ENCODE data around the gene NTN1.

The NTN1 gene

DNA sequence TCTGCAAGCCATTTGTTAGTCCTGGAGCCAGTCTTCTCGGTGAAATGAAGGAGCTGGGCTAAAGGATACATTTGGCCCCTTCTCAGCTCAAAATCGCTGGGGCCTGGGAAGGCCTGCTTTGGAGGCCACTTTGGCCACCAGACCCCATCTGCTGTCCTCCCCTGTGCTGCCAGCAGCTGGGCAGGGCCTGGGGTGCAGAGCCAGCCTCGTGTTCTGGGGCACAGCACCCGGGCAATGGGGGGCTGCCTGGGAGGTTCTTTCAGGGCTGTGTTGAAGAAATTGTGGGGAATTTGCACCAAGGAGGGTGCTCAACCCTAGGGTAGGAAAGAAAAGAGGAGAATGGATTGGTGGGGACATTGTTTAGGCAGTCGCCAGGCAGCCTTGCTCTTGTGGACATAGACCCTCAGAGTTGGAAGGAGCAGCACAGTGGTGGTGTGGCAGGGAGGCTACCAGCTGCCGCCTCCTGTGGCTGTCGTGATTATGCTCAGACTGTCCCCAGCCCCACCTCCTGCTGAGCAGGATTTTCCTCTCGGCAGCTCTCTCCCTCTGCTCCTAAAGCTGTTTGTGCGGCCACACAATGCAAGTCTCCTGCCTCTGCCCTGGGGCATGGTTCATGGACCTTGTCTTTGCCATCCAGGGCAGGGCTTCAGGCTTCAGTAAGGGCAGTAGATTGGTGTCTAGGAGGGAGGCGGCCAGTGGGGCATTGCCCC, 174.8 kb downstream of the NTN1 start:
- no peak for ATAC-seq
- no peak for DNase-seq

DNA sequence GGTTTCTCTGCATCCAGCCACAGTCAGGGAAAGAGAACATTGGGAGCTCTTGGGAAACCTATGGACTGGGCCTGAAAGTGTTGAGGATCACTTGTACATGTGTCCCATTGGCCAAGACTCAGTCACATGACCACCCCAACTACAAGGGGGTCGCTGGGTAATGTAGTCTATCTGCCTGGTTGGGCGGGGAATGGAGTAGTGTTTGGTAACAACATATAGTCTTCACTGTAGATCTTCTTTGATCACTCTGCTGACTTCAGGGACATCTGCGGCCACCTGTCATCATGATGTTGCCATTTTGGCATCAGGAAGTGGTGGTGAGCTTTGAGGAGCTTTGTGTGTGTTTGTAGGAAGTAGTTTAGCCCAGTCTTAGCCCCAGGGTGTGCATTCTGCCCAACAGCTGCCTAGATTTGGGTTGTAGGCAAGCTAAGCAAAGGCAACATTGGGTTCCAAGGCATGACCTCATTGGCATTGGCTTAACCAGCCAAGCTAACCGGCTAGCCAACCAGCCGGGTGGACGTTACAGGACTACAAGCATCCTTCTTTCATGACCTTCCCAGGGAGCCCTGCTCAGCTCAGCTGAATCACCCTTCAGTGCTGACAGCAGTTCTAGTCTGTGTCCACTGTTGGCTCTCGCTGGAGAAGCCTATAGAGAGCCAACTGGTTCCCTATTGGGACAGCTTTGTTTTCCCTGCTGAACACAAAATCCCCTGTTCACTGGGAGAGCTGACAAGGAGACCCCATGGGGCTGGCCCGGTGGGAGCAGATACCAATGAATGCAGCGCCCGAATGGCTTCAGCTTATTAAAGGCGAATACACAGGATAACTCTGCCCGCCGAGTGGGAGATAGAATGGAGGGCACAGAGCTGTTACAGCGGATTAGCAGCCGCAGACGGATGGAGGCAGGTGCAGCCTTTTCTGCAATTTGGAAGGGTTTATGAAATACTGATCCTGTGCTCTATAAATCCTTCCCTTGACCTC, 178.6 kb downstream of the NTN1 start:
- ATAC-seq (no peak), DNase-seq (no peak)

DNA sequence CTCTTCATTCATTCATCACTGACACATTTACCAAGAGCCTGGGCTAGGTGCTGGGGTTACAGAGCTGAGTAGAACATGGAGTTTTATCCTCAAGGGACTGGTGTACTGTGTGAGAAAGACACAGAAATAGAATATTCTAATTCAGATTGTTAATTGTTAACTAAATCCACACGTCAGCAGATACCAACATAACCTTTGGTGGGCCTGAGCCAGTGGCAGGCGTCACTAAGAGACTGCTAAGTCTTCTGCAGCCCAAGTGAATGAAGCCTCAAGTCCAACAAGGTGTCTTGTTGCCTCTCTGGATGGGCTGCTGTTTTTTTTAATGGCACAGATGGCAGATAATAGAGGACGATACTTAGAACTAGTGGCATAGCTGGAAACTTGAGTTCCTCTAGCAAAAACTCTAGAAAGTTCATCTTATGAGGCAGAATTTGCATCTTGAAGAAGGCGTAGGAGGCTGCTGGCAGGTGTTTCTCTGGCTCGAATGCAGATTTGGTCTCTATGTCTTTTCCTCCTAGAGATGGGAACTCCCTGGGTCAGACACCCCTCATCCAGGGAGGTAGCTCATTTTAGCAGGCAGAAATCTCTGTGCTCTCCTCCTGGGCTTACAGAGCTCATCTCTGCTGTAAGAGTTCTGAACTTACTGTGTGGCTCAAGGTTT, 179.5 kb downstream of the NTN1 start:
- no peak for ATAC-seq

DNA sequence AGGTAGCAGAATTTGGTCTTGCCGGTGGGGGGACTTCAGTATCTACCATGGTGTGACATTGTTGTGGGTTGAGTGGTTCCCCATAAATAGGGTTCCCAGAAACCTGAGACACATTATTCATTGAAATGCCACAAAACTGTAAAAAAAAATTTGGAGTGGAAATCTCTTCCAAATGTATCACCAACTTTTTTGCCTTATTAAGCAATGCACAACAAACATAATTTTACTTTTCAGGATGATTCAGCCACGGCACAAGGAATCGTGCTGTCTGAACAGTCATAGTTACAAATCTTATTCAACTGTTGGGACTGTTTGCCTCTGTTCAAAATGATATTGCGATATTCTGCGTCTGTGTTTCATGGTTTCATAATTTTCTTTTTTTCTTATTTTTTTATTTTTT, 181.2 kb downstream of the NTN1 start:
- DNase-seq (no peak), ATAC-seq (no peak)

More for the DNA sequence above, 179.5 kb downstream of the NTN1 start:
- DNase-seq, result no peak

DNA sequence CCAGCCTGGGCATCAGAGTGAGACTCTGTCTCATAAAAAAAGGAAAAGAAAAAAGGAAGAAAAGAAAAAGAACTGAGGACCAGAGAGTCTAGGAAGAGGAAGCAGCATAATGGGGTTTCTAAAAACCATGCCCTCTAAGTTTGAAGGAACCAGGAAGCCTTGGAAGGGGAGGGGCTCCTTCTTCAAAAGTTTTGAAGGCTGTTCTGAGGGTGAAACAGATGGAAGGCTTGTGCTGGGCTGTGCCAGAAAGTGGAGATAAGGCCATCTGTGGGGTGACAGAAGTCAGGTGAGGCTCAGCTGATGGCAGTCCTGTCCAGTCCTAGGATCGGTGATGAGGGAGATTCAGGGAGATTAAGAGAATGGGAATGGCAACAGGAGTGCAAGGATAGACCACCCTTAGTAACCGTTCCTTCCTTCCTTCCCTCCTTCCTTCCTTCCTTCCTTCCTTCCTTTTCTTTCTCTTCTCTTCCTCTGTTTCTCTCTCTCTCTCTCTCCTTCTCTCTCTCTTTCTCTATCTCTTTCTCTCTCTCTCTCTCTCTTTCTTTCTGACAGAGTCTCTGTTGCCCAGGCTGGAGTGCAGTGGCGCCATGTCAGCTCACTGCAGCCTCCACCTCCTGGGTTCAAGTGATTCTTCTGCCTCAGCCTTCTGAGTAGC, 182.6 kb downstream of the NTN1 start:
- DNase-seq, result no peak
- no peak for ATAC-seq

DNA sequence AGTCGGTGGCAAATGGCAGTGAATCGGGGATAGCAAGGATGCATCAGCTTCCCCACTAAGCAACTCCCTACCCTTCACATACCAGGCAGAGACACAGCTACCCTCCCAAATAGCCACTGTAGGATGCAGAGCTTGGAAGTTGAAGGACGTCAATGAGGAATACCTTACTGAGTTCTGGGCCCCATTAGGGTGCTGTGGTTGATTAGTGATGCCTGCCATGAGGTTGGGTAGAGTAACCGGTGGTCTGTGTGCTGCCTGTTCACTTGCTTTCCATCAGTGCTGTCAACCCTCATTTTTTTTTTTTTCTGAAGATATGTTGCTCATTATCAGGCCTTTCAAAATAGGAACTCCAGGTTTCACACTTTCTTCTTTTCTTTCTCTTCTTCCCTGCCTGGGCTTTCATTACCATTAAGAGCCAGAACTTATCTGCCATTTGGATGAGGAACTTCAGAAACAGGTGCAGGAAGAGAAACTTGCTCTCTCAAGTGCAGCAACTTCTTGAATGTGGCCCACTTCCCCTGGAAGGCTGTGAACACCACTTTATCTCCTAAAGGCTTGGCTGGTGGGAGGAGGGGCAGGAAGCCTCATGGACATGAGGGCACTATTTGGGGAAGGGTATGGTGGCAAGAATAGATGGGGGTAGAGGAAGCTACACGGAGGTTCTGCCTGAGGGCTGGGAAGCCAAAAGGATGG, 183.5 kb downstream of the NTN1 start:
- ATAC-seq (no peak), DNase-seq (no peak)

DNA sequence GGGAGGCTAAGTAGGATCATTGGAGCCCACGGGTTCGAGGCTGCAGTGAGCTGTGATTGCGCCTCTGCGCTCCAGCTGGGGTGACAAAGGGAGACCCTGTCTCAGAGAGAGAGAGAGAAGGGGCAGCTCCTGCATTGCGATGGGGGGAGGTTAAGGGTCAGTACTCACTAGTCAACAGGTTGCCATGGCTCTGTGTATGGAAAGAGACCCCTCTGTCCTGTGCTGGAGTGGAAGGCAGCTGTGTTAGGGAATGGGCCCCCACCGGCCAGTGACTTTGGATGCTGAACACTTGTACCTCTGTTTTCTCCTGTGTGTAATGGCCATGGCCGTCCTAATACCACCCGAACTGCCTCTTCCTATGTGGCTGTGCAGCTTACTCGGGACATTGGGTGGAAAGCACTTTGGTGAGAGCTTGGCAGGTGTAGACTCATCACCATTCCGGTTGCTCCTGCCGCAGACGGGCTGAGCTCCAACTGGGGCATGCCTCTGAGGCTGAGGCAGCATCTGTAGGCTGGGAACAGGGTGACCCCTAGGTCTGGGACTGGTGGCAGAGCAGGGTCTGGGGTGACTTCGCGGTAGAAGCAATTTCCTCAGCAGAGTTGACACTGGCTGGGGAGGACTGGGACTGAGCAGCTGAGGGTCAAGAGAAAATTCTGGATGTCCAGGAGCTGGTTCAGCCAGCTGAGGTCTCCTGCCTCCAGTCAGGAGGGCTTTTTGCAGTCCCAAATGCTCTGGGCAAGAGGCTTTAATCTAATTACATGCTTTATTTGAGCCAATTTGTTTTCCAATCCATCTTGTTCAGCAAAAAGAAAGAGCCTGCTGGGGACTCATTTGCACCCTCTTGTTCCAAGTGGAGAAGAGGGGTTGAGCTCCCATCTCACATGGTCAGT, 184.5 kb downstream of the NTN1 start:
- no peak for DNase-seq
- no peak for ATAC-seq

DNA sequence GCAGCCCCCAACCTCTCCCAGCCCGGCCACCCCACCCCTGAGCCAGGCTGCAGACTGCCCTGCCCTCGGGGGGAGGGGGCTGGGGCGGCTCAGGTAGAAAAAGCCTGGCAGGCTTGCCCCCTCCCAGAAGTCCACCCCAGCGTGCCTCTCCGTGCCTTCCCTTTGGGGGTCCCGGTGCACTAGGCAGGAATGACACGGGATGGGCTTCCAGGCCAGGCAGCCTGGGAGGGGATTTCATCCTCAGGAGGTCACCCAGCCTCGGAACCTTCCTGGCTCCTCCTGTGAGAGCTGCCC, 185.0 kb downstream of the NTN1 start:
- DNase-seq (no peak), ATAC-seq (no peak)

DNA sequence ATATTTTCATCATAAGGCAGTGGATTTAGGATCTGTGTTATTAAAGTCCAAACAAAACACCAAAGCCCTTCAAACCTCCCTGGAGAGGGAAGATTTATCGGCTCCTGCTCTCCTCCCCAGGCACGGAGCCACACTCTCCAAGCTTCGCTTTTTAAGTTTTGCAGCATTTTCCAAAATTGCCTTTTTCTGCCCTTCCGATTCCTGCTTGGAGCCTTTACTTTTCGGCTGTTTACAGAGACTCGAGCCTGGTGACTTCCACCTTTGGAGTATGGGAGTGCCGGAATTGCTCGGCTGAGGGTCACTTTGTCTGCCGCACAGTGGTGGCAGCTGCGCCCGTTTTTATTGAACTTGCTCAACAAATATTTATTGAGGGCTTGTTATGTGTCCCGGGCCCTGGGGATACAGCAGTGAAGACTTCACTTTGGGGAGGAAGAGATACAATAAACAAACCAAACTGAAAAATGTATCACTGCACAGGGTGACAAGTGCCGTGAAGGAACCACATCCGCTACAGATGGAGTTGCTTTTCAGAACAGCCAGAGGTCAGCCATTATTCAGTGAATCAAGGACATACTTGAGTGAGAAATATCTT, 185.5 kb downstream of the NTN1 start:
- DNase-seq (no peak), ATAC-seq (no peak)

DNA sequence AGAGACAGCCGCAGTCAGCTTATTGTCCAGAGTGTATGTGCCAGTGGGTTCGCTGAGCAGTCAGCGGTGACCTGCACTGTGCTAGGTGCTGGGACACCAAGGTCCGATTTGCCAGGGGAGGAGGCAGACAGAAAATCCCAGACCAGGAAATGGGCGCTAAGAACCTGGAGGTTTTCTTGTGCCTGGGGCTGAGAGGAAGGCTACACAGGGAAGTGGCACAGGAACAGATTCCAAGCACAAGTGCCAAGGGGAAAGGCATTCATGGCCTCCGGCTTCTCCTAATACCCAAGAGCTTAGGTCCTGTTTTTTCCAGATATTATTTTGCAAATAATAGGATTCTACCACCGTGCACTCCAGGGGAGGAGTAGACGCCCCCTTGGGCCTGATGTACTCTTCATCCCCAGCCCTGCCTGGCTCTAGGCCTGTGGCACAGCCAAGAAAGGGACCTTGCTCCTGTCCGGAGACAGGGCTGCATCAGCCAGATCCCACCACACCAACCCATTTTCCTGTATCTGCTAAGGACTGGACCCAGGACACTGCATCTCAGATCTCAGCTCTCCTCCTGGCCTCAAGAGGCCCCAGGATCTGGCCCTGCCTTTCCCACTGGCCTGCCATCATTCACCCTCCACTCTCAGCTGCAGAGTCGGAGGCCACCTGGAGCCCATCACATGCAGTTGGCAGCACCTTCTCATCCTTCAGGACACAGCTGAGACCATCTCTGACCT, 187.2 kb downstream of the NTN1 start:
- ATAC-seq (no peak), DNase-seq (no peak)

DNA sequence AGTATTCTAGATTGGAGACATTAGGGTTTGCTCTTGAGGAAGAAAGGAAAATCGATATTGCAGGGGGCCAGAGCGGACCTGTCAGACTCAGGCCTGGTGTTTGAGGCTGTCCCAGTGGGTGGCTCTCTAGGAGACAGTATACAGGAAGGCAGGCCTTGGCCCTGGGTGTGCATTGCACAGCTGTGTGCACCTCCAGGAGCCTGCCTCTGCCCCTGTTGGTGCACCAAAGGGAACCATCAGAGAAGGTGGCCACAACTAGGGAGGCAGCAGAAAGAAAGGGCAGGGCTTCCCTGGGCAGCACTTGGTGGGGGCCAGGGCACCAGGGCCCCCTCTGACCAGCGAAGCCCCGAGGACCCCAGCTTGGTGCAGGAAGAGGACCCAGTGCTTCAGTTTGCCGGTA, 188.0 kb downstream of the NTN1 start:
- no peak for DNase-seq
- no peak for ATAC-seq

DNA sequence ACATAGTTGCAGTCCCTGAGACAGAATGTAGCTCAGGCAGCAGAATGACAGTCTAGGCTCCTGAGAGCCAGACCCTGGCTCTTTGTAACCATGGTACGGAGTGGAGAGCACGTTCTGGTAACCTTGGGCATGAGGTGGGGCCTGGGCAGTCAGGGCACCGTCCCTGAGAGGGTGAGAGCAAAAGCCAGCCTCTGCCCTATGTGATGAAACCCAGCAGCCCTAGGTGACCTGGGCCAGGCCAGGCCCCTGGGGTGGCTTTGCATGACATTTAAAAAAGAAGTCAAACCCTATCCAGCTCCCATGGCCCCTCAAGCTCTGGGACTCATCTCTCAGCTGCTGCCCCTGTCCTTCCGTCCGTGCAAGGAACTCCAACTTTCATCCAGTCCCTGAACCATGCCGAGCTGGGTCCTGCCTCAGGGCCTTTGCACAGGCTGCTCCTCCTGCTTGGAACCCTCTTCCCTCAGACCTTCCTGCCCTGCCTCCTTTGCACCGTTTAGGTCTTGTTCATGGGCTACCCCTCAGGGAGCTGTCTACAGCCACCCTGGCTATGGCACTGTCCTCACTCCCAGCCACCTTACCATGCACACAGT, 188.6 kb downstream of the NTN1 start:
- no peak for ATAC-seq
- DNase-seq, result no peak

DNA sequence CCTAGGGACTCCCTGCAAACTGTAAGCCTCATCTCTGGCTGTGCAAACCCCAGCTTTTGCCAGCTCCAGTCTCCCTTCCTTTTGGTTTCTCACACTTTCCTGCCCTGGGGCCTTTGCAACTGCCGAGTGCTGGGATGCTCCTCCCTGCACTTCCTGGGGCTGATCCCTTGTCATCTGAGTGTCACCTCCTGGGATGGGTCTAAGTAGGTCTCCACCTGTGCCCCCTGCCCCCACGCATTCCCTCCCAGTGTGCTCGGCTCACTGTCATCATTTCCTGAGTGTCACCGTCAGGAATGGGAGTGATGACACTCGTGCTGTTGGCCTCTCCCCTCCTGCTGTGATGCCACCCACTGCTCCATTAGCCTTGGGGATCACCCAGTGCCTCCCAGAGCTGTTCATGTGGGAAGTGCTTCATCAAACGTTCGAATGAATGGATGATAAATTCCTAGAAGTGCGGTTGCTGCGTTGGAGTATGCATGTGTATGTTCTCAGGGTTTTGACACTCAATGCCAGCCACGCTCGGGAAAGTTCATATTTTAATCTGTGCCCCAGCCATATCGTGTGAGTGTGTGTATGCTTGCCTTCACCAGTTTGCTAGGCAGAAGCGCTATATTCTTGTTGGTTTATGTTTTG, 189.9 kb downstream of the NTN1 start:
- DNase-seq, result no peak

DNA sequence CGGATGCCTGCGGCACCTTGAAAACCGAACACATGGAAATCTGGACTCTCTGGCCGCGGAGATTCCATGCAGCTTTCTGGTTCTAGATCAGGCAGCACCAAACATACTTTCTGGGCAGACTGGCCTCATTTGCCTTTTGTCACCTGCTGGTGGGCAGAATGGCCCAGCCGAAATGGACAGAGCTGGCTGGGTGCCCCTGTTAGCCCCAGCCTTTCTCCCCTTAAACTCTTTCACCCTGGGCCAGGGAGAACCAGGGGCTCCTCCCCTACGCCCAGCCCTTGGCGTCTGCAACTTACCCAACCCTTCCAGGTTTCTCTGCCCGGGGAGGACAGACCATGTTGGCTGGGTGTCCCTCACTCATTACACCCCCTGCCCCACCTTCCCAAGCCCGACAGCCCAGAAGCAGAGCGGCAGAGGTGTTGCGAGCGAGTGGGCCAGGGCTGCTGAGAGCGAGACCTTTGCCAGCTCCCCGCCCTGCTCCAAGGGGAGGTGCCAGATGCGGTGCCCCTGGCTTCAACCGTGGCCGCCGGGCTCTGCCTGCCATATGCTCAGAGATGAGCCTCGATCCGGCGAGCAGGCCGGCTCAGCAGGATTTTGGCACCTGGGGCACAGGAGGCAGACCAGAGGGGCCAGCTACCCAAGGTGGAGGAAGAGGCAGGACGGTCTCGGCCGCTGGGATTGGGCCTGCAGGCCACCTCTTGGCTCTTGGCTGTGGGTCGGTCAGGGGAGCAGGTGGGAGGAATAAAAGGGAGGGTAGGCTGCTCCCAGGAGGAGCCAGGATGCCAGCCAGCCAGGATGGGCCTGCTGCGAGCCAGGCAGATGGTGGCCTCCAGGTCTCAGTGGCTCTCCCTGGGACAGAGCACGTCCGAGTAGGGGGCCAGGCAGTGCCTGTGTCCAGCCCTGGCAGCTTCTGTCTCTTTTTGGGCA, 191.3 kb downstream of the NTN1 start:
- ATAC-seq, result peak; percentile 28

More for the DNA sequence above, 189.9 kb downstream of the NTN1 start:
- ATAC-seq, result no peak

DNA sequence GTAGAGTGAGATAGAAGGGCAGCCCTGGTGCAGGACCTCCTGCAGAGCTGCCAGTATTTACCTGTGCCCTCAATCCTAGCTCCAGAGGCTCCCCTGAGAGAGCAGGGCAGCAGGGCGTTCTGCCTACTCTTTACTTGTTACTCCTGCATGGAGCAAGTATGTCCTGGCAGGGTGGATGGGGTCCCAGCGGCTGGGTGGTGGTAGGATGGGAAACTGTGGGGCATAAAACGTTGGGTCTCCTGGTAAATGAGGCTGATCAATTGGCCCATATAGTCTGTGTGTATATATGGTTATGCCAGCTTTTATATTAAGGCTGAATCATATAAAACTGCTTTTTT, 192.0 kb downstream of the NTN1 start:
- DNase-seq (no peak), ATAC-seq (no peak)

More for the DNA sequence above, 191.3 kb downstream of the NTN1 start:
- no peak for DNase-seq

DNA sequence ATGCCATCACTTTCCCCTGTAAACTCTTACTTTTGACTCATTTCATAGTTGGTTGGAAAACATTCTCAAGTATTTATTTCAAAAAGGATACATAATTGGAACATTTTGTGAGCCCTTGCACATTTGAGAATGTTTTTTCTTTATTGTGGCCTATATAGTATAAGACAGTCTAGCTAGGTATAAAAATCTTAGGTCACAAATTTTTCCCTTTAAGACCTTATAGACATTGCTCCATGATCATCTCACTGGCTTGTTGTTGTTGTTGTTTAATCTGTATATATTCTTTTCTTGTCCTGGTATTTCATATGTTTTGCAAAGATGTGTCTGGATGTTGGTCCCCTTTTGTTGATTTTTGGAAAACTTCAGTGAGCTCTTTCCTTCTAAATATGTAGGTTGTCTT, 194.2 kb downstream of the NTN1 start:
- no peak for DNase-seq
- ATAC-seq, result no peak

DNA sequence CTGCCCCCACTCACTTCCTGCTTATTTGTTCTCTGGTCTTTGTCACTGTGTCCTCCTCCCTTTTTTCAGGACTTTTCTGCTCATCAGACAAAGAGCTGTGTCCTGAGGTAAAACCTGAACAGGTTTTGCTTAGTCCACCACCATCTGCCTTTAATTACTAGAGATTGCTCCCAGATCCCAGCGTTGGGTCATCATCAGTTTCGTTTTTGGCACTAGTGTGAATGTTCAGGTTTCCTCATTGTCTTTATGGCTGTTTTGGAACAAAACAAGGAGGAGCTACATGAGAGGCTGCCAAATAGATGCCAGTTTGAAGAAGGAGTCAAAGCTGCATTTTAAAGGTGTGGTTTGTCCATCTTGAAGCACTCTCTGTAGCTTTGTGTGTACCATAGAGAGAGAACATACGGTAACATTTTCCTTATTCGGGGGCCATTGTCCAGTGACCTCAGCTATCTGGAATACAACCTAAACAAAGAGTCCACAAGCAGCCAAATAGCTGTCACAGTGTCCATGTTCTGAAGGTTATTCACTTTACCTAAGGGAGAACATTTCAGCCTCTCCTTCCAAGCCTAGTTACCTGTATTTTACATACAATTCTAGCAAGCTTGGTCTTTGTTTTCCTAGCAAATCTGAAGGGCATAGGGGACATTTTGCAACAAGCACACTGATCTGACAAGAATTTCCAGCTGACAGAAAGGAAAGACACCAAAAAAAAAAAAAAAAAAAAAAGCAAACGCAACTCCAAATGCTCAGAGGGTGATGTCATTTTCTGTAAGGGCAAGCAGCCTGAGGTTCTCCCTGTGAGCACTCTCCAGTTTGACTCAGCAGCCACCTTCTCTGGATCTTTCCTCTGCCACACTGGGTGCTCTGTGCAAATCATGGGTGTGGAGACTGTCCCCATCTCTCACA, 196.1 kb downstream of the NTN1 start:
- DNase-seq, result no peak

More for the DNA sequence above, 196.1 kb downstream of the NTN1 start:
- ATAC-seq, result no peak
